K562 (cell line): ENCODE results near the gene TDRD6. TPM values are rescaled to one million over a fixed set of nuclear protein-coding genes. Genes with fewer than 3 reads are reported as not detected.

ENCODE experiments used
- ATAC-seq: fragments of 200-7000 bp; cut with Tn5 transposase; 3 replicates; pipeline ENCODE4 v1.9.1; 2020; ENCODE audit warnings: moderate library complexity
- BruUV-seq: library from RNA; stranded (reverse); fragments of 400-500 nt; replicated peaks from 2 replicates; lab custom pipeline; 2021; lab: Mats Ljungman, UMichigan
- CTCF ChIA-PET: fragments of 300-600 bp; formaldehyde crosslinking; extraction: SDS; loops from one replicate; lab custom pipeline; 2021; ENCODE audit warnings: low intra/inter-chr PET ratio; lab: Yijun Ruan, JAX
- POLR2A ChIA-PET: fragments of 300-600, 350-650 bp; sonication (Branson Sonifier 250); formaldehyde crosslinking; extraction: SDS; loops from one replicate; lab custom pipeline; 2021; ENCODE audit warnings: antibody characterized with exemption, inconsistent platforms; lab: Yijun Ruan, JAX
- DNase-seq, 4 experiments: peaks; one replicate each; pipeline versions ENCODE4 v3.0.0 to v3.0.0-alpha.2; 2011 to 2018; ENCODE audit warnings: low spot score in 3 of 4, mixed read lengths in 3 of 4; ENCODE audit errors: extremely low read depth in 1 of 4
- FAIRE-seq: peaks from 2 replicates; lab custom pipeline; 2011; peaks lifted over from hg19 to GRCh38; lab: Jason Lieb, UNC
- H2AFZ ChIP-seq: 2 replicates; pipeline ENCODE4 v1.6.0; 2011; ENCODE audit warnings: low read depth, low read length, control low read depth, inconsistent platforms
- H3K27ac ChIP-seq: fragments of 200-600 bp; 3 replicates; pipeline ENCODE4 v1.8.0; 2011; ENCODE audit warnings: low read depth, mild to moderate bottlenecking, control low read depth, inconsistent platforms, low read length, moderate library complexity, mixed read lengths; ENCODE audit errors: extremely low read depth
- H3K27me3 ChIP-seq, 2 experiments: fragments of 300-600 bp in 1 of 2; 2 replicates in 1 of 2; 3 replicates in 1 of 2; pipeline versions ENCODE4 v1.6.0 to v1.8.0; 2011; ENCODE audit warnings: inconsistent platforms in 2 of 2, low read length in 2 of 2, mild to moderate bottlenecking in 1 of 2, mixed read lengths in 1 of 2, moderate library complexity in 1 of 2; ENCODE audit not compliant: control insufficient read depth in 2 of 2, insufficient read depth in 2 of 2
- H3K36me3 ChIP-seq: fragments of 300-600 bp; 3 replicates; pipeline ENCODE4 v1.8.0; 2011; ENCODE audit warnings: mild to moderate bottlenecking, low read length, inconsistent platforms; ENCODE audit not compliant: control insufficient read depth, insufficient read depth
- H3K4me1 ChIP-seq, 2 experiments: fragments of 200-600 bp in 1 of 2; replicated peaks in 1 of 2; 2 replicates in 1 of 2; 3 replicates in 1 of 2; pipeline versions ENCODE4 v1.5.1 to v1.8.0; 2011; ENCODE audit warnings: inconsistent platforms in 2 of 2, low read length in 2 of 2, mild to moderate bottlenecking in 1 of 2, mixed read lengths in 1 of 2, moderate library complexity in 1 of 2; ENCODE audit not compliant: control insufficient read depth in 2 of 2, insufficient read depth in 2 of 2
- H3K4me2 ChIP-seq: 2 replicates; pipeline ENCODE4 v1.6.1; 2011; ENCODE audit warnings: low read length, control low read depth, inconsistent platforms, mixed read lengths; ENCODE audit not compliant: insufficient read depth
- H3K4me3 ChIP-seq: fragments of 200-600 bp; sonication (generic), shearing (Covaris generic); 2 replicates; pipeline ENCODE4 v1.5.1; 2016; ENCODE audit warnings: control low read depth, inconsistent platforms
- H3K79me2 ChIP-seq: fragments of 200-600 bp; 3 replicates; pipeline ENCODE4 v1.8.0; 2011; ENCODE audit warnings: low read length, inconsistent platforms; ENCODE audit not compliant: control insufficient read depth, insufficient read depth
- H3K9ac ChIP-seq, 2 experiments: 2 replicates each; pipeline versions ENCODE4 v1.6.0 to v1.6.1; 2011; ENCODE audit warnings: low read depth in 2 of 2, low read length in 2 of 2, control low read depth in 1 of 2, inconsistent platforms in 1 of 2, mild to moderate bottlenecking in 1 of 2, mixed read lengths in 1 of 2; ENCODE audit not compliant: insufficient read depth in 1 of 2
- H3K9me1 ChIP-seq: one replicate; pipeline ENCODE4 v1.6.0; 2011; ENCODE audit warnings: inconsistent platforms, mild to moderate bottlenecking, low read length, moderate library complexity; ENCODE audit not compliant: control insufficient read depth, insufficient read depth
- H3K9me3 ChIP-seq: replicated peaks from 2 replicates; pipeline ENCODE4 v1.5.1; 2011; ENCODE audit warnings: low read depth, low read length, inconsistent platforms; ENCODE audit not compliant: control insufficient read depth, insufficient read depth
- H4K20me1 ChIP-seq: replicated peaks from 2 replicates; pipeline ENCODE4 v1.6.1; 2011; ENCODE audit warnings: low read length, inconsistent platforms, mixed read lengths; ENCODE audit not compliant: control insufficient read depth, insufficient read depth
- CHD7 ChIP-seq: fragments of 200-600 bp; sonication (generic); IDR thresholded peaks from one replicate; pipeline ENCODE4 v1.6.1; 2012; ENCODE audit warnings: mild to moderate bottlenecking, low read depth, low read length, inconsistent platforms
- ELK1 ChIP-seq: sonication (generic); formaldehyde crosslinking; IDR thresholded peaks from 2 replicates; pipeline ENCODE4 v1.8.1; 2022; ENCODE audit warnings: missing genetic modification reagents
- MEF2A ChIP-seq: IDR thresholded peaks from 2 replicates; pipeline ENCODE4 v1.6.1; 2011; ENCODE audit warnings: low read depth, mild to moderate bottlenecking, low read length, moderate library complexity; ENCODE audit not compliant: control insufficient read depth
- NBN ChIP-seq: fragments of 450-650 bp; IDR thresholded peaks from 2 replicates; pipeline ENCODE4 v1.6.1; 2016; ENCODE audit warnings: low read depth, mild to moderate bottlenecking
- TAF9B ChIP-seq: fragments of 450-650 bp; IDR thresholded peaks from 2 replicates; pipeline ENCODE4 v1.6.1; 2018; ENCODE audit warnings: mild to moderate bottlenecking; ENCODE audit not compliant: partially characterized antibody
- ZBTB5 ChIP-seq: fragments of 450-650 bp; IDR thresholded peaks from 2 replicates; pipeline ENCODE4 v1.6.1; 2017; ENCODE audit warnings: antibody characterized with exemption
- ZKSCAN1 ChIP-seq: fragments of 150-350 bp; IDR thresholded peaks from 2 replicates; pipeline ENCODE4 v1.6.1; 2016; ENCODE audit warnings: low read depth, low read length
- WGBS: fragments of 100-300 bp; shearing (Covaris generic); methylation state at CpG from one replicate; pipeline ENCODE4 v1.1.6; 2016; ENCODE audit warnings: low coverage, mixed read lengths; ENCODE audit not compliant: insufficient coverage; ENCODE audit errors: missing lambda C conversion rate; 5-methylcytosine and 5-hydroxymethylcytosine counted together
- in situ Hi-C: fragments of 300-500 bp; cut with MboI; formaldehyde crosslinking; loops from 4 replicates; pipeline ENCODE4 v1.15.0; 2018; ENCODE audit warnings: inconsistent platforms, mixed read lengths
- intact Hi-C: fragments of 100-400 bp; cut with micrococcal nuclease; formaldehyde crosslinking; loops from 2 replicates; pipeline ENCODE4 v1.14.2; 2022
- polyA plus RNA-seq, 8 experiments: library from polyadenylated mRNA; depleted of rRNA in 4 of 8; stranded (reverse) in 5 of 8; unstranded in 3 of 8; fragments of >200 nt; fragmentation: Nextera tagmentation in 2 of 8; fragmentation: Illumina TruSeq in 1 of 8; extraction: Ambion mirVana in 2 of 8; extraction: Trizol in 1 of 8; gene quantifications; 2 replicates each; pipeline versions ENCODE4 v1.2.1 to v1.2.3, GENCODE V29; 2011 to 2014; ENCODE audit warnings: inconsistent platforms in 1 of 8, missing spikeins in 1 of 8
- total RNA-seq, 7 experiments: library from RNA; depleted of rRNA in 6 of 7; stranded (reverse); fragments of >200 nt in 6 of 7; fragmentation: Illumina TruSeq in 2 of 7; extraction: Trizol in 2 of 7; gene quantifications; 2 replicates each; pipeline versions ENCODE4 v1.2.1 to v1.2.3, GENCODE V29; 2011 to 2021; ENCODE audit warnings: low replicate concordance in 1 of 7

TDRD6 gene
- total and polyA plus RNA-seq, 9 of the 15 experiments (the other 6 are each of a cell fraction or from before 2014, with no cell fraction given): under 0.01 to 0.53 (median 0.14) TPM; not detected in 1

GRCh38 chr6:46704562-46704961, 16.9 kb downstream of the TDRD6 start:
- H3K27me3 ChIP-seq: no peaks in the 10 kb centered on the region
- H3K4me2 ChIP-seq: no peak overlapping the region
- intact Hi-C loops (no loop called here), in situ Hi-C loops (no loop called here)
- H3K79me2 ChIP-seq: no peaks in the 10 kb centered on the region
- BruUV-seq: no TSS peak
- POLR2A ChIA-PET: no interaction called here
- no peaks in the 10 kb centered on the region for H3K4me1 ChIP-seq
- no peaks in the 10 kb centered on the region for H4K20me1 ChIP-seq
- no peak overlapping the region for H3K27ac ChIP-seq
- FAIRE-seq (no peak), DNase-seq (no peak), ATAC-seq (no peak)
- H3K9me3 ChIP-seq: no peaks in the 10 kb centered on the region
- no peaks in the 10 kb centered on the region for H3K36me3 ChIP-seq
- no peaks in the 10 kb centered on the region for H3K9me1 ChIP-seq
- no peak overlapping the region for H3K4me3 ChIP-seq
- no peak overlapping the region for H2AFZ ChIP-seq
- CTCF ChIA-PET: interaction anchor here (1.2 kb wide), 1 partner anchor 287 kb away, joined by 3 read pairs; no protein-coding TSS in a partner anchor
- 2% methylated on average over 3 of the region's 3 CpGs for WGBS
- no peak overlapping the region for H3K9ac ChIP-seq
- no peak for TF ChIP-seq TAF9B
- TF ChIP-seq ZKSCAN1: no peak
- TF ChIP-seq MEF2A: no peak
- TF ChIP-seq CHD7: no peak
- TF ChIP-seq ELK1 (CRISPR knock-in tag): no peak
- TF ChIP-seq NBN: no peak
- TF ChIP-seq ZBTB5: no peak
